Left renal cortex interstitium (tissue), 4 donors: Measurements from ENCODE around the gene ZNF469. TPM values are rescaled to one million over a fixed set of nuclear protein-coding genes. Genes with fewer than 3 reads are reported as not detected.

Source experiments
- DNase-seq, 4 donors: peaks; one replicate each; pipeline ENCODE4 v3.0.0-alpha.2; 2013; ENCODE audit warnings: low read depth in 4 of 4, low spot score in 2 of 4, missing footprints in 1 of 4
- polyA plus RNA-seq, 4 donors: library from polyadenylated mRNA; unstranded; fragments of 120-200 nt; gene quantifications; one replicate each; pipeline ENCODE4 v1.2.1, GENCODE V29; 2013; ENCODE audit not compliant: insufficient read length in 4 of 4

Gene ZNF469
- polyA plus RNA-seq, 4 donors, result 1.1 to 2.1 (median 1.6) TPM

DNA sequence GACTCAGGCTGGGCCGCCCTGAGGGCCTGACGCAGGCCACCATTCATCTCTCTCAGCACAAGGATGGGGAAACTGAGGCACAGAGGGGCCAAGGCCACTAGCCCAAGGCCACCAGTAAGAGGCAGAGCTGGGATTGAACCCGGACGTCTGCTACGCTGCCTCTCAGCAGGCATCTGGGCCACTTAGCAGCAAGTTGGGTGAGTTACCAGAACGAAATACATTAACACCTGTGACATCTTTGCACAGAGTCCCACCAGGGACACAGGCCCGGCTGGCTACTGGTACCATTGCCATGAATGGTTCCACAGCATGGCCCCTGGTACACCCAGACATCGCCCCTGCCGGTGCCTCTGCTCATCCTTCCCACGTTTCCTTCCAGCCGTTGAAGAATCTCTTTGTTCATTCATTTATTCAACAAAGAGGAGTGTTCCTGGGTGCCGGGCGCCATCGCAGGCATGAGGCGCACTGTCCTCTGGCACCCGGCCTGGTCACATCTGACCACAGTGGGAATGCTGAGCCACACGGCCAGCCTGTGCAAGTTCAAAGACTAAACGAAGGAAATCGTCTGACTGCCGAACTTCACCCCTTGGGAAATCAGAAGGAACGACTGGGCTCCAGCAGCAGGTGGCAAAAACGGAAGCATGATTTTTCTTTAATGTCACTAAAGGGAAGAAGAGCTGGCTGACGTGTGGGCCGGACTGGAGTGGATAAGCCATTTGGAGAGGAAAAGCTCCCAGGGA, 7.4 kb upstream of the ZNF469 start:
- no peak for DNase-seq

DNA sequence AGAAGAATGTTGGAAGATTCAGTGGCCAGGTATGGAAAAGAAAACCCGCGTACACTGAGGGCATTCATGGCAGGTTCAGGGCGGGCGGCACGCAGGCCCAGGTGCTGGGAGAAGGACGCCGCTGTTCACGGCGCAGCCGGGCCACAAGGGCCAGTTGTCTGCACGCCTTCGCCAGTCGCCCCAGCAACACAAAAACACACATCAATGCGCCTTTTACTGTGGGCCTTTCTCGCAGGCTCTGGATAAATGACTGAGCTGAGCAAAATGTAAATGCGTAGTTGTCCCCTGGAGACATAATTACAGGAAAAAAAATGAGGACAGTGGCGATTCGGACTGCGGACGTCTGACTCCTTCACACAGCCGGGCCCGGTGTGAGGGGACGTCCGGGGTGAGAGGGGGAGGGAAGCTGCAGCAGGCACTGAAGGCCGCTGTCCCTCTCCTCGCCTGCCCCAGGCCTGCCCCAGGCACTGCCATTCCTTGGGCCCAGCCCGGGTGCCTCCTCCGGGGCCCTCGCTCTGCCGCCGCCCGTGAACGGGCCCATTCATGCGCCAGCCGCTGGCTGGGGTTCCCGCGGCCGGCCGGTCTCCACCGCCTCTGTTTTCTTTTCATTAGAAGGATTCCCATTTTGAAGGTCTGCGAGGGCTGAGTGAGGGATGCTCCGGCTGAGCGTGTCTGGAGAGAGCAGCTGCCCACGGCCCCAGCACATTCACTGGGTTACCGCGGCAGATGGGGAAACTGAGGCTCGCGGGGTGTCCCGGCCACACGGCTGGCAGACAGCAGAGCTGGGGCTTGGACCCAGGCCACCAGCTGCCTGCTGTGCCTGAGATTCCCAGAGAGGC, 6.5 kb upstream of the ZNF469 start:
- DNase-seq, result no peak

DNA sequence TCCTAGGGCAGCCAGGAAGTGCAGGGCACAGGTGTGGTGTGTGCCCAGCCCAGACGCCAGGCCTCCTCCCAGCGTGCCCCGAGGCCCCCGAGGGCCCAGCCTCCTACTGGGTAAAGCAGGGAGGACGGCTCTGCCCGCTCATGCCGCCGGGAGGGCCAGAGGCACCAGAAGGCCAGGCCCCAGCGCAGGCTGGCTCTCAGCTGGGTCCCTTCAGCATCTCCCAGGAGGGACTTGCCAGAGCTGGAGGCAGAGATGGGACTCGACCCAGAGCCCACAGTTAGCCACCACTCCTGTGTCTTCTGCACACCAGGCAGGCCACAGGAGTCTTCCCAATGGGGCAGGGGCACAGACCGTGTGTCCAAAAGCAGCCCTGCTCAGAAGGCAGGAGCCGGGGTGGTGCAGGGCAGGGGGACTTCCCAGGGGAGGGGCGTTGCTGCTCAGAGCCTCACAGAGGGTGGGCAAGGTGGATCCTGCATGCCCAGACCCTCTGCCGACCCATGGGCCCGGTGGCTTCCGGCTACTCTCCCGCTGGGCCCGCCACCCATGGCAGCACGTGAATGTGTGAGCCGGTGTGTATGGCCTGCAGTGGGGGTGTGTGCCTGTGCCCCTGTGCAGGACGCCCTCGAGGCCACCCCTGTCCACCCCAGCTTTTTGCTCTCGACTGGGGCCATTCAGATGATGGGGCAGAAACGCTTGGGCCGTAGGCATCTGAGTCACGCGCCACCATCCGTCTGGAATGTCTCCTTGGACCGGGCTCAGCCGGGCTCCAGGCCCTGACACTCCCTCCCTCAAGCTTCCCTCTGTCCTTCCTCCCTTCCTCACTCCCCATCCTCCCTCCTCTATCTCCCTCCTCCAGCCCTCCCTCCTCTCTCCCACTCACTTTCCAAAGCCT, 5.7 kb upstream of the ZNF469 start:
- DNase-seq, result no peak

DNA sequence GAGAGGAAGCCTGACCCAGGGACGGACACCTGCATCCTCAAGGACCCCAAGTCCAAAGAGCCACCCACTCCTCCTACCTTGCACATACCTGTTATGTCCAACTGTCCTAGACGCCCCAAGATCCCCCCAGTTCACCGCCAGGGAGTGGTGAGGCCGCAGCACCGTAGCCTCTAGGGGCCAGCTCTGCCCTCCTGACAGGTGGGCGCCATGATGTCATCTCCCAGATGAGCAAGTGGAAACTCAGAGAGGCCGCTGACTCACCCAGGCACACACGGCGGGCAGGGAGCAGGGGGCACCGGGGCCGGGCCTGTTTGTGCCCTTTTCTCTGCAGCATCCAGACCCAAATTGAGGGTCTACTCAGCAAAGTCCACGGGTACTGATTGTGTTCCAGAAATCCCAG, 4.8 kb upstream of the ZNF469 start:
- DNase-seq, result no peak

DNA sequence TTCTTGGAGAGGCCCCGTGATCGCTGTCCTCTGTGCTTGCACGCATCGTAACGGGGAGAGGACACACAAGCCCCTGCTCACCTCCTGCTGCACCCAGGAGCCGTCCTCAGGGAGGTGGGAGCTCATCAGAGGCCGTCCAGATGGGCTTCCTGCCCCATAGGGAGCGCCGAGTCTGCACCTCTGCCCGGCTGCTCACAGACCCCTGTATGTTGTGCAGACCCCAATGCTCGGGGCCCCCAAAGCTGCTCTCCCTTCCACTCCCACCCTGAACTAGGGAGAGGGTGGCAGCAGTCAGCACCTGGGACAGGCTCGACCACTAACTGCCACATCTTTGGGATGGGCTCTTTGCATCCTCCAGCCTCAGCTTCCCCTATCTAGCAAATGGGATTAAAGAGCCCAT, 4.4 kb upstream of the ZNF469 start:
- DNase-seq, result no peak

DNA sequence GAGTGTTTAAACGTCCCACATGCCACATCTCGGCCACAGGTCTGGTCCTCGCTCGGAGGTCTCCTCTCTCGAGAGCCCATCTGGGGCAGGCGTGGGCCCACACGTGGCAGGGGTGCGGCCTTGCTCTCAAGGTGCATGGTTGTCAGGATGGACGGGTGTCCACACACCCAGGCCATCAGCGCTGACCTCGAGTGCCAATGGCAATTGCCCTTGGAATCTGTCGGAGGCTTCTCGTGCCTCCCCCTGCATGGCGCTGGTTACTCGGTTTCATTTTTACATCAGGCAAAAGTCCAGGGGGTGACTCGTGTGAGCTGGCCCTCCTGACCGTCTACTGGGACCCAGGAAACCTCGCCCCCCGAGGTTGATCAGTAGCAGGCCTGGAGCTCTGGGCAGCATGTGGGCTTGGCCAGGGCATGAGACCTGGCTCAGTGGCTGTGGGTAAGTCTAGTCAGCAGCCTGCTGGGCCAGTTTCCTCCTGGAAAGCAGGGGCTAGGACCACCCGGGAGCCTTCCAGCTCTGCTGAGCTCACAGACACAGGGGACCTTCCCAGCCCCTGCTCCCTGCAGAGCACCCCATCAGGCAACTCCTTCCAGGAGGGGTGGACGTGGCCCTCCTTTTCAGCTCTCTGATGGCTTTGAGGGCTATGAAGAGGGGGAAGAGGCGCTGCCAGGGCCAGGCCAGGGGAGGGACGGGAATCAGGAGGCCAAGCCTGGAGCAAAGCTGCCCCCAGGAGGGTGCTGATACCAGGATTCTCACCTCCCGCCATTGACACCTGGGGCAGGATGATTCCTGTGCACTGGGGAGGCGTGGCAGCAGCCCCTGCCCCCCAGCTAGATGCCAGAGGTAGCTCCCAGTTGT, 3.7 kb upstream of the ZNF469 start:
- DNase-seq, result no peak

DNA sequence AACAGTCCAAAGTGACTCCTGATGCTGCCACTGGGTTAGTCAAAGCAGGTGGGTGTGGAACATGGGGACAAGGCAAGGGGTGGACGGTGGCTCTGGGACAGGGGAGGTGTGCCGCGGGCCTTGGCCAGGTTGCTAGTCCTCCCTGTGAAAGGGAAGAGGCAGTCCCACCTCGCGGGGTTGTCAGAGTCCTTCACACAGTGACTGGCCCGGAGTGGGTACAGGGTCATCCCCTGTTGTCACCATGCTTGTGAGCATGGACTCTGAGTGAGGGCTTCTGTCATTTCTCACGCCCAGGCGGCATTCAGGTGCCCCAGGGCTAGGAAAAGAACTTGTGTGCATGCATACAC, 3.1 kb upstream of the ZNF469 start:
- DNase-seq, result no peak

DNA sequence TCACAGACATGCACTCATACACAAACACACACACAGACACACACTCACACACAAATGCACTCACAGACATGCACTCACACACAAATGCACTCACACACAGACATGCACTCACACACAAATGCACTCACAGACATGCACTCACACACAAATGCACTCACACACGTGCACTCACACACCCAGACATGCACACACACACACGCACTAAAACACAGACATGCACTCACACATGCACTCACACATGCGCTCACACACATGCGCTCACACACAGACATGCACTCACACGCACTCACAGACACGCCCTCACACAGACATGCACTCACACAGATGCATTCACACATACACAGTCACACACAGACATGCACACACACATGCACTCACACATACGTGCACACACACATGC, 2.7 kb upstream of the ZNF469 start:
- no peak for DNase-seq

DNA sequence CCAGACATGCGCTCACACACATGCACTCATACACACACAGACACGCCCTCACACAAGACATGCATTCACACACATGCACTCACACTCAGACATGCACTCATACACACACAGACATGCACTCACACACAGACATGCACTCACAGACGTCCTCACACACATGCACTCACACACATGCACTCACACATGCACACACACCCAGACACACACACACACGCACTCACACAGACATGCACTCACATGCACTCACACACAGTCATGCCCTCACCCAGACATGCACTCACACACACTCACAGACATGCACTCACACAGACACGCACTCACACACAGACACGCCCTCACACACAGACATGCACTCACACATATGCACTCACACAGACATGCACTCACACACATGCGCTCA, 2.1 kb upstream of the ZNF469 start:
- DNase-seq, result no peak

DNA sequence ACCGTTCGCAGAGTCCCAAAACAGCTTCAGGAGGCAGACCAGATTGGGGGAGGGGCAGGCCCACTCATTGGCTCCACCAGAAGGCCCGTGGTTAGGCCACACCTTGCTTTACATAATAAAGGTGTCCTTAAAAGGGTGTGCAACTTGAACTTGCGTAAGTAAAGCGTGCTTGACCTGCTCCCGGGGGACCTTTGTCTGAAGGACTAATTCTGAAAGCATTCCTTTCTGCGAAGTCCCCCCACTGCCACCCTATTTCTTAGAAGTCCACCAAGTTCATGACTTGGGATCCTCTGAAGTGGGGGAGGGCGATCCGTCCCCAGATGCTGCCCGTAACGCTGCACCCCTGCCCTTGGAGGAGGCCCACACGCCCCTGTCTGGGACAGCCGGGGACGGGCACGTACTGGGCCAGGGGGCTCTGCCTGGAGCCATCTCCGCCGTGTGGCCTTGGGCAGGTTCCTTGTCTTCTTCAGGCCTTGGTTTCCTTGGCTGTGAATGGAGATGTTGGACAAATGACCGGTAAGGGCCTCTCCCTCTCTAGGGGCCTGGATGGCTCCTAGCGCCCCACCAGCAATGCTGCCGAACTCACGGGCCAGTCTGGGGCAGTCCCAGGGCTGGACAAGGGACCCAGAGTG, 823 bp upstream of the ZNF469 start:
- DNase-seq, result no peak

DNA sequence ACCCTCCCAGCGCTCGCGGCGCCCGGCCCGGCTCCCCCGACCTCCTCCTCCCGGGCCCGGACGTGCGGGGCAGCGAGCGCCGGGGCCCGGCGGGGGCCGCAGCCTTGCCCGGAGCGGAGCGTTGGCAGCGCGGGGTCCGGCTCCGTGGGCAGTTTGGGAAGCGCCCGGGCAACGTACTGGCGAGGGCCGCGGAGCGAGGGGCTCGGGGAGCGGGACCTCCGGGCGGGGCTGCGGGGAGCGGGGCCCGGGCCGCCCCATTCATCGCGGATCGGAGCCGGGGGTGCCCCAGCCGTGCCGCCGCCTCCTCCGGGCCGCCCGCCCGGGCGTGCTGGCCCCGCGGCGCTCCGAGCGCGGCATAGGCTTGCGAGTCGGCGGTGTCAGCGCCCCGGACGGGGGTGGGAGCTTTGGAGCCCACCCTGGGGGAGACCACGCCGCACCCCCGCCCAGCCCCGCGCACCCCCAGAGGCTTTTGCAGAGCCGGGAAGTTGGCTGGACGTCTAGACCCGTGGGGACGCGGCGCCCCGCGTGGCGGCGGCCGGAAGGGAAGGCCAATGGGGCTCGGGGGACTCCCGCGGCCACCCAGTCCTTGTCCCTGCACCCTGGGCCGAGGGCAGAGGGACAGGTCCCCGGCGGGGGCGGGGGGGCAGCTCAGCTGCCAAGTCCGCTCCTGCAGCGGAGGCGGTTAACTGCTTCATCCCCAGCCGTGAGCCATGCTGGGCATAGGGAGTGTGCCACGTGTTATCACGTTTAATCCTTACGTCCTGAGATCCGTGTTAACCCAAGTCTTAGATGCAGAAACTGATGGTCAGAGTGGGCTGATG, 852 bp downstream of the ZNF469 start:
- DNase-seq, result no peak

DNA sequence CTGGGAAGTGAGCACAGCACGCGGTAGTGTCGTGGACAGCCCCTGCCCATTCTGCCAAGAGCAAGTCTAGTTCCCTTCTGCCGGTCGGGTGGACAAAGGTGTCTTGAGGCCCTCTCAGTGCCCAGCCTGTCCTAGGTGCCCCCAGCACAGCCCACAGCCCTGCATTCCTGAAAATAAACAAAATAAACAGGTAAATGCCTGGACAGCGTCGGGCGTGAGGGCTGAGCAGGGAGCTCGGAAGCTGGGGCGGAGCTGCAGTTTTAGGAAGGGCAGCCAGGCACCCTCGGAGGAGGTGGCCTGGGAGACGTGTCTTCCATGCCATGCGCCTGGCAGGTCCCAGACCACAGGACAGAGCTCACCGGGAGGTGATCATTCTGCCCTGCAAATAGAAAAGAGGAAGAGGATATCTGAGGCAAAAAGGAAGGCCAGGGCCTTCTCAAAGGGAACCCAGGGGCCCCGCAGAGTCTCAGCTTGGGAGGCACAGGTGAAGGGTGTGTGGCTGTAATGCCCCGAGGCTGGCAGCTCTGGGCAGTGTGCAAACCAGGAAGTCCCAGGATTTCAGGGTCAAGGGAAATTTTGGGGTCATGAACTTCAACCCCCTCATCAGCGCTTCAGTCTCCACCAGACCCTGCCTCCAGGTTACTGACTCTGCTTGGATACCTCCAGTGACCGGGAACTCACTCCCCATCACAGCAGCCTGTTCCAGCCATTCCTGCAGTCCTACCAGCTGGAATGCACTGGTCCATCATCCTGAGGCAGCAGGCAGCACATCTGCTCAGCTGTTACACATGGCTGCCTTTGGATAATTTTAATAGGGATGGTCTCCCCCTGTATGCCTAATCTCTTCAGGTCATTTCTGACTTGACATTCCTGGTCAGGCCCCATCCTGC, 1.7 kb downstream of the ZNF469 start:
- no peak for DNase-seq

DNA sequence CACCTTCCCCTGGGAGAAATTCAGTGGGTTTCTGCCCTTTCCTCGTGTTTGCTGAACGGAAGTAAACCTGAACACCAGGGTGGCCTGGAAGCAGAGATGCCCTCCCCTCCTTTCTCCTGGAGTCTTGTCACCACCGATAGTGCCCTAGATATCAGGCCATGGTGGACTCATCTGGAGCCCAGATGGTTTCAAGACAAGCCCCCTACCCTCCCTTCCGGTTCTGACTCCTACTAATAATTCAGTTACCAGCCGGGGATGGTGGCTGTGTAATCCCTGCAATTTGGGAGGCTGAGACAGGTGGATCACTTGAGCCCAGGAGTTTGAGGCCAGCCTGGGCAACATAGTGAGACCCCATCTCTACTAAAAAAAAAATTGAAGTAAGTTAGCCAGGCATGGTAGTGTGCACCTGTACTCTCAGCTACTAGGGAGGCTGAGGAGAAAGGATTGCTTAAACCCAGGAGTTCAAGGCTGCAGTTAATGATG, 2.4 kb downstream of the ZNF469 start:
- no peak for DNase-seq

DNA sequence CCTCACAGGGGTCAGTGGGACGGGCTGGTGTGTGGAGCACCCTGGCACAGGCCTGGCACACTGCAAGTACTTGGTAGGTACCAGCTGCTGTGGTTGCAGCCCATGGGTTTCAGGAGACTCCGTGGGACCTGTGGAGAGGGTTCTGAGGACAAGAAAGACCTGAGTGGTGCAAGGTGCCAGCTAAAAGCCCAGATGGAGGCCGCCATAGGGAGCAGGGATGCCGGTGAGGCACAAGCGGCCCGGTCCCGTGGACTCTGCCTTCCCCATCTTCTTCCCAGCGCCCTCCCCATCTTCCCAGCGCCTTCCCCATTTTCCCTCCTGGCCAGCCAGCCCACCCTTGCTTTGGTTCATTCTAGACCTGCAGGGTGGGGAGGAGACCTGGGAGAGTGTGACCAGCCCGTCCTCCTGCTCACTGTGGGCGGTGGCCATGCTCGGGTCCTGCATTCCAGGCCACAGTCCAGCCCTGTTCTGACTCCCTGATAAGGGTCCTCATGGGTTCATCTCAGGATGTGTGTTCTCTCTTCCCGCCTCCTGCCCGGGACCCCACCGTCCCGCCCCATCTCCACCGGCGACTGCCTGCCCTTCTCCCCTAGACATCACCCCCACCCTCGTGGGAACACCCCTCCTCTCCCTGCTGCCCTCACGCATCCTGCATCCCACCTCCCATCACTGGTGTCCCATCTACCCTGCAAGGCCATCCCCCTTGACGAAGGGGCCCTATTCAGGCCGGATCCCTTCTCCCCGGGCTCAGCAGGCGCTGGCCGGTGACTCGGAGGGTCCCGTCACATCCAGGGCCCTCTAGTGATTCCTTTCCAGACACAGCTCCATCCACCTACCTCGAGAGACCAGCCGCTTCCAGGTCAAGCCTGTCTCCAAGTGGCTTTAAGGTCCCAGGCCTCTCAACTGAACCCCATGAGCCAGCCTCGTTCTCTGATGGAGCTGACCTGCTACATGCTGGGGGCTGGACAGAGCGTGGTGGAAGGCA, 3.4 kb downstream of the ZNF469 start:
- no peak for DNase-seq

DNA sequence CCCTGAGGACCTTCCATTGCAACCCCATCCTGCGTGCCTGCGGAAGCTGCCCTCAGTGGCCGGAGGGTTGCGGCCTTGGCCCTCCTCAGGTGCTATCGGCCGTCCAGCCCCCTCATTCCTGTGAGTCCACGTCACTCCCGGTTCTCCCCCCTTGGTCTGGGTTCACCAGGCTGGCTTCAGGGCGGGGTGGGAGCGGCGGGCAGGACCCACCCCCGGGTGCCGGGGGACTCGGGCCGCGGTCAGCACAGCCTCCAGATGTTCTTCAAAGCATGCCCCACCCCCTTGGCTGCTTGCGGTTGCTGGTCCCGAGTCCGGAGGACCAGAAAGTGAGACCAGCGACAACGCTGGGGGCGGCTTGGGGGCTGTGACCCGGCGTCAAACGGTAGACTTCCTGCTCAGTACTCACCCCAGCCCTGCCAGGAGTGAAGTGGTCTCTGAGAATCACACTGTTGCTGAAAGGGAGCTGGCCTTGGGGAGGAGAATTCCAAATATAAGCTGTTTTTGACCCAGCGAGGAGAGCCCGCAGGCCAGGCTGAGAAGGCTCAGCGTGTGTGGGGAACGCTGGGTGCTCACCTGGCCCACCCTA, 4.5 kb downstream of the ZNF469 start:
- DNase-seq, result no peak

DNA sequence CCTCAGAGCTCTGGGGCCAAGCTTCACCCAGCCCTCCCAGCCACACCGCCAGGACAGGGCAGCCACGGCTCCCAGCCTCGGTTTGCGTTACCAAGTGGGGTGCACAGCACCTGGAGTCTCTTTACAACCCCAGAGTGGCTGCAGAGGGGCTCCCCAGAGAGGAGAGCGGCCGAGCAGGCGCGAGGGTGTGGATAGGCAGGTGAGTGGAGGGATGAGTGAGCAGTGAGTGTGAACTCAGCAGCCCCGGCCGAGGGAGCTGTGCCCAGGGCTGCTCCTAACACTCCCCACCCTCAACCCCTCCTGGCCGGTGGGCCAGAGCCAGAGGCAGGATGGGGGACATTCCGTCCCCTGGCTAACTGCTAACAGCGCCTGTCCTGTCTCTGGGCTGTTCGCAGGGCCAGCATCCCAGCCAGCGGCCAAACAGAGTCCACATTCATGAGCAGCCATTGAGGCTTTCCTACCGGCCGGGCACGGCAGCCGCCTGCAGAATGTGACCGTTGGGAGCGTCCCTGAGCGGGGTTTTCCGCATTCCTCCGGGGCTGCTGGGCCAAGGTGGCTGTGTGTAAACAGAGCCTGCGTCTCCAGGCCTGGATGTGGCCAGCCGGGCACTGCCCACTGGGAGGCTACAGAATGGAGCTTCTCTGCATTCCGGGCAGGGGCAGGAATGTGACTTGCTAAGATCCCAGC, 5.3 kb downstream of the ZNF469 start:
- DNase-seq, result no peak
